ENCODE measurements around the gene AUTS2.

GRCh38 chr7:70420381-70420662 lies 822.0 kb downstream of the AUTS2 start:
- TF ChIP-seq EZH2 (IDR thresholded peaks at IDR 0.05; ENCODE audit: insufficient read depth, poor library complexity, severe bottlenecking) (no peak), EZH2phosphoT487 (IDR thresholded peaks at IDR 0.05; ENCODE audit: insufficient read depth, low read depth) (no peak)

Measured in GM23248 (cell line).